ENCODE data around the gene ANKRD13A. TPM values are rescaled to one million over a fixed set of nuclear protein-coding genes. Genes with fewer than 3 reads are reported as not detected.
"Not testable (repeated sequence)": the region's sequence is repeated elsewhere in the genome, so short reads cannot be mapped to it uniquely, and the experiment has no call there.

ANKRD13A gene
- total and polyA plus RNA-seq, 2 donors (not counting 3 experiments of a cell fraction or from before 2014, with no cell fraction given), result 37.0 to 43.9 TPM

DNA sequence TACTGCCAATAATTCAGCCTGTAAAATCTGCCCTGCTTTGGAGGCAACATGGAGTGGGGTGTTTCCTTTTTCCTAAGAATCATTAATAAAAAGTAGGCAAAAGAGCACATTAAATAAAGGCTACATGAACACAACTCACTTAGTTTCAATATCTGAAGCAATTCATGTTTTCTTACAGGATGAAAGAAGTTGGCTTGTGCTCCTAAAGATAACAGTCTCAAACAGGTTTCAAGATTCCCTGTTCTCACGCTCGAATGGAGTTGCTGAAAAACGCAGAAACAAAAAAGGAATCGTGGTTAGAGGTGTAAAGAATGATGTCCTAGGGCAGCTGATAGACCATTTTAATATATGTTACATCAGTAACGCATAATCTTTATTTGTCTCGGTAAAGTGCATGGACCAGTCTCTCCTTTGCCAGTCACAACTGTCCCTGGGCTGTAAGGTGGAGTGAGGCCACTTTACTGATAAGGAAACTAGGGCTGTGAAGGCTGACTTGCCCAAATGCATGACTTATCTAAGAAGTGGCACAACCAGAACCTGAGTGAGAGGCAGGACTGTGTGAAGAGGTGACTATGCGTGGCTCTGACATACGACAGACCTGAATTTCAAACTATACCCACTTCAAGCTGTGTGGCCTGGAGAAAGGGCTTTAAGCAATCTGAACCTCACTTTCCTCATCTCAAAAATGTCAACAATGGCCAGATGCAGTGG lies 15.6 kb upstream of the ANKRD13A start:
- no peak overlapping the region for H3K9ac ChIP-seq (replicated peaks; ENCODE audit: extremely low read depth, insufficient read depth, low read length)
- intact Hi-C loops (cut with micrococcal nuclease) (no loop called here), dilution Hi-C loops (cut with MboI; ENCODE audit: extremely low pct_ligation_motif_present, low sequenced_read_pairs) (no loop called here)
- ChIA-PET POLR2A (no interaction called here), CTCF (no interaction called here)
- FAIRE-seq, result no peak
- H3K4me1 ChIP-seq (ENCODE audit: control insufficient read depth, extremely low read depth, insufficient read depth, low read length), result peaks cover under 1% of the 10 kb centered on the region
- no peak overlapping the region for H2AFZ ChIP-seq (ENCODE audit: low read depth, low read length)
- H3K9me3 ChIP-seq (replicated peaks; ENCODE audit: control insufficient read depth, insufficient read depth, low read length), result no peaks in the 10 kb centered on the region
- H3K9me1 ChIP-seq (replicated peaks; ENCODE audit: control insufficient read depth, extremely low read depth, insufficient read depth, low read length), result no peaks in the 10 kb centered on the region
- H4K20me1 ChIP-seq (replicated peaks; ENCODE audit: control insufficient read depth, extremely low read depth, insufficient read depth, low read length), result no peaks in the 10 kb centered on the region
- no peak overlapping the region for H3K4me2 ChIP-seq (ENCODE audit: insufficient read depth, low read length)
- H3K4me3 ChIP-seq (replicated peaks in 1 of 3; ENCODE audit: insufficient read depth in 1 of 3, low read depth in 1 of 3, low read length in 3 of 3), result no peak overlapping the region
- H3K36me3 ChIP-seq (ENCODE audit: control insufficient read depth in 2 of 2, extremely low read depth in 1 of 2, insufficient read depth in 2 of 2, low read length in 2 of 2), result peaks cover 14 to 22% of the 10 kb centered on the region in 2 experiments
- no peak for DNase-seq (ENCODE audit: low read depth, low spot score)
- H3K27ac ChIP-seq (ENCODE audit: insufficient read depth, low read depth, low read length), result no peak overlapping the region
- TF ChIP-seq GATA2 (IDR thresholded peaks at IDR 0.05; ENCODE audit: insufficient read depth, insufficient read length, low read depth, low read length), result no peak
- TF ChIP-seq JUN (IDR thresholded peaks at IDR 0.05; ENCODE audit: borderline replicate concordance, insufficient read depth, insufficient read length, low read depth), result no peak
- no peak for TF ChIP-seq POLR2A (IDR thresholded peaks at IDR 0.05; ENCODE audit: low read depth, low read length)
- TF ChIP-seq POLR2AphosphoS5 (IDR thresholded peaks at IDR 0.05; ENCODE audit: insufficient read depth, low read depth, low read length), result no peak
- TF ChIP-seq, protein P1, sequence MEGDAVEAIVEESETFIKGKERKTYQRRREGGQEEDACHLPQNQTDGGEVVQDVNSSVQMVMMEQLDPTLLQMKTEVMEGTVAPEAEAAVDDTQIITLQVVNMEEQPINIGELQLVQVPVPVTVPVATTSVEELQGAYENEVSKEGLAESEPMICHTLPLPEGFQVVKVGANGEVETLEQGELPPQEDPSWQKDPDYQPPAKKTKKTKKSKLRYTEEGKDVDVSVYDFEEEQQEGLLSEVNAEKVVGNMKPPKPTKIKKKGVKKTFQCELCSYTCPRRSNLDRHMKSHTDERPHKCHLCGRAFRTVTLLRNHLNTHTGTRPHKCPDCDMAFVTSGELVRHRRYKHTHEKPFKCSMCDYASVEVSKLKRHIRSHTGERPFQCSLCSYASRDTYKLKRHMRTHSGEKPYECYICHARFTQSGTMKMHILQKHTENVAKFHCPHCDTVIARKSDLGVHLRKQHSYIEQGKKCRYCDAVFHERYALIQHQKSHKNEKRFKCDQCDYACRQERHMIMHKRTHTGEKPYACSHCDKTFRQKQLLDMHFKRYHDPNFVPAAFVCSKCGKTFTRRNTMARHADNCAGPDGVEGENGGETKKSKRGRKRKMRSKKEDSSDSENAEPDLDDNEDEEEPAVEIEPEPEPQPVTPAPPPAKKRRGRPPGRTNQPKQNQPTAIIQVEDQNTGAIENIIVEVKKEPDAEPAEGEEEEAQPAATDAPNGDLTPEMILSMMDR (IDR thresholded peaks at IDR 0.05; ENCODE audit: extremely low read depth in 1 of 2, insufficient read depth in 1 of 2, low read depth in 1 of 2, low read length in 2 of 2), result no peak
- no peak for TF ChIP-seq MYC (IDR thresholded peaks at IDR 0.05; ENCODE audit: low read depth, low read length)
- TF ChIP-seq, protein P2, sequence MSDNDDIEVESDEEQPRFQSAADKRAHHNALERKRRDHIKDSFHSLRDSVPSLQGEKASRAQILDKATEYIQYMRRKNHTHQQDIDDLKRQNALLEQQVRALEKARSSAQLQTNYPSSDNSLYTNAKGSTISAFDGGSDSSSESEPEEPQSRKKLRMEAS (IDR thresholded peaks at IDR 0.05; ENCODE audit: insufficient read depth, insufficient read length), result no peak
- TF ChIP-seq EZH2 (IDR thresholded peaks at IDR 0.05; ENCODE audit: borderline replicate concordance, low read depth, low read length, severe bottlenecking), result no peak
- no peak for TF ChIP-seq FOS (IDR thresholded peaks at IDR 0.05; ENCODE audit: borderline replicate concordance, insufficient read depth, low read length)
- no TSS peak for BruUV-seq (replicated peaks)
- H3K79me2 ChIP-seq (ENCODE audit: control insufficient read depth, insufficient read depth, low read length), result no peaks in the 10 kb centered on the region
- no peaks in the 10 kb centered on the region for H3K27me3 ChIP-seq (ENCODE audit: control insufficient read depth in 2 of 2, insufficient read depth in 2 of 2, low read length in 2 of 2)

DNA sequence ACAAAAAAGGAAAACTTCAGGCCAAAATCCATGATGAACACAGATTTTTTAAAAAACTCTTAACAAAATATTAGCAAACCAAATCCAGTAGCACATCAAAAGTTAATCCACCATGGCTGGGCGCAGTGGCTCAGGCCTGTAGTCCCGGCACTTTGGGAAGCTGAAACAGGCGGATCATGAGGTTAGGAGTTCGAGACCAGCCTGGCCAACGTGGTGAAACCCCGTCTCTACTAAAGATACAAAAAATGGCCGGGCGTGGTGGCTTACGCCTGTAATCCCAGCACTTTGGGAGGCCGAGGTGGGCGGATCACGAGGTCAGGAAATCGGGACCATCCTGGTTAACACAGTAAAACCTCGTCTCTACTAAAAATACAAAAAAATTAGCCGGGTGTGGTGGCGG lies 13.0 kb upstream of the ANKRD13A start:
- H3K4me3 ChIP-seq (replicated peaks in 1 of 3; ENCODE audit: insufficient read depth in 1 of 3, low read depth in 1 of 3, low read length in 3 of 3); H3K4me2 ChIP-seq (ENCODE audit: insufficient read depth, low read length); FAIRE-seq; H3K9ac ChIP-seq (replicated peaks; ENCODE audit: extremely low read depth, insufficient read depth, low read length); H3K9me3 ChIP-seq (replicated peaks; ENCODE audit: control insufficient read depth, insufficient read depth, low read length); H2AFZ ChIP-seq (ENCODE audit: low read depth, low read length); H3K79me2 ChIP-seq (ENCODE audit: control insufficient read depth, insufficient read depth, low read length); H4K20me1 ChIP-seq (replicated peaks; ENCODE audit: control insufficient read depth, extremely low read depth, insufficient read depth, low read length); H3K27ac ChIP-seq (ENCODE audit: insufficient read depth, low read depth, low read length); intact Hi-C loops (cut with micrococcal nuclease); dilution Hi-C loops (cut with MboI; ENCODE audit: extremely low pct_ligation_motif_present, low sequenced_read_pairs); CTCF ChIA-PET; BruUV-seq (replicated peaks); H3K27me3 ChIP-seq (ENCODE audit: control insufficient read depth in 2 of 2, insufficient read depth in 2 of 2, low read length in 2 of 2); DNase-seq (ENCODE audit: low read depth, low spot score); H3K9me1 ChIP-seq (replicated peaks; ENCODE audit: control insufficient read depth, extremely low read depth, insufficient read depth, low read length); POLR2A ChIA-PET: not testable (repeated sequence)
- Histone ChIP-seq H3K4me1 (ENCODE audit: control insufficient read depth, extremely low read depth, insufficient read depth, low read length) (peaks cover 11% of the 10 kb centered on the region), H3K36me3 (ENCODE audit: control insufficient read depth in 2 of 2, extremely low read depth in 1 of 2, insufficient read depth in 2 of 2, low read length in 2 of 2) (peaks cover 14 to 17% of the 10 kb centered on the region in 2 experiments)
